Epithelial cell of esophagus (primary cell): Measurements from ENCODE around the gene KLHL29.

Experiments
- DNase-seq: peaks from one replicate; pipeline ENCODE4 v3.0.0; 2010; ENCODE audit warnings: low read depth
- H3K4me3 ChIP-seq: 2 replicates; pipeline ENCODE4 v1.5.1; 2011; ENCODE audit warnings: mild to moderate bottlenecking, low read length, control low read depth
- TF ChIP-seq, protein P1 (sequence below): IDR thresholded peaks from 2 replicates; pipeline ENCODE4 v1.5.1; 2011; ENCODE audit warnings: low read depth, mild to moderate bottlenecking, low read length, control low read depth, inconsistent platforms; ENCODE audit not compliant: insufficient read depth; ENCODE audit errors: missing control alignments

Gene KLHL29

DNA sequence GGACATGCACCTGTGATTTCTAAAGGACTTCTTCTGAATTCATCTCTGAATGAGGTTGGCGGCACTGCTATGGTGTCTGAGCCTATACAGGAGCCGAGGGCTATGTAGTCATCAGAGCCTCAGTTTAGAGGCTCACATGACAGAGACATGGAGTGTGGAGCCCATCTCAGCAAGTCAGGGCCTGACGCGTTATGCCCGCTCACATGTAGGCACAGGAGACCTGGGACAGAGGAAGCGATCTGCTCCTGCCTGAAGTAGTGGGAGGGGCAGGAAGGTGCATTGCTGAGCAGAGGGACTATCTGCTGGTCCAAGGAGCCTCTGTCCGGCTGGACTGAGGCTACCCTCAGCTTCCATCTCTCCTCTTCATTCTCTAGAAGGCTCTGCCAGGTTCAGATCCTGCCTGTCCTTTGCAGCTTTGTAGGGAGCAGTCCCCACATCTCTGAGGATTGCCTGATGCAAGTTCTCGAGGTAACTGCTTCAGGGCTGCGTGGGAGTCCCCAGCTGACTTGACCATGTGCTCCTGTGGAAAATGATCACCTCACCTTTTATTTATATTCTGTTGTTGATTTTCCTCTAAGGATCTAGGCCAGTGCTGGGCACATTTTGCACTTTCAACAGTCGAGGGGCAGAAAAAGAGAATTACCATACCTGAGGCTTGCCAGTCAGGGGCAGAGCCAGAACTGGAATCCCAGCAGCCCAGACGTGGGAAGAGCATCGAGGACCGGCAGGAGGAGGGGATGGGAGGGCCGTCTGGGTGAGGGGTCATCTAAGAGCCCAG, 16.6 kb downstream of the KLHL29 start:
- no peak overlapping the region for H3K4me3 ChIP-seq
- TF ChIP-seq, protein P1, sequence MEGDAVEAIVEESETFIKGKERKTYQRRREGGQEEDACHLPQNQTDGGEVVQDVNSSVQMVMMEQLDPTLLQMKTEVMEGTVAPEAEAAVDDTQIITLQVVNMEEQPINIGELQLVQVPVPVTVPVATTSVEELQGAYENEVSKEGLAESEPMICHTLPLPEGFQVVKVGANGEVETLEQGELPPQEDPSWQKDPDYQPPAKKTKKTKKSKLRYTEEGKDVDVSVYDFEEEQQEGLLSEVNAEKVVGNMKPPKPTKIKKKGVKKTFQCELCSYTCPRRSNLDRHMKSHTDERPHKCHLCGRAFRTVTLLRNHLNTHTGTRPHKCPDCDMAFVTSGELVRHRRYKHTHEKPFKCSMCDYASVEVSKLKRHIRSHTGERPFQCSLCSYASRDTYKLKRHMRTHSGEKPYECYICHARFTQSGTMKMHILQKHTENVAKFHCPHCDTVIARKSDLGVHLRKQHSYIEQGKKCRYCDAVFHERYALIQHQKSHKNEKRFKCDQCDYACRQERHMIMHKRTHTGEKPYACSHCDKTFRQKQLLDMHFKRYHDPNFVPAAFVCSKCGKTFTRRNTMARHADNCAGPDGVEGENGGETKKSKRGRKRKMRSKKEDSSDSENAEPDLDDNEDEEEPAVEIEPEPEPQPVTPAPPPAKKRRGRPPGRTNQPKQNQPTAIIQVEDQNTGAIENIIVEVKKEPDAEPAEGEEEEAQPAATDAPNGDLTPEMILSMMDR: no peak
- DNase-seq: peak; percentile 91

DNA sequence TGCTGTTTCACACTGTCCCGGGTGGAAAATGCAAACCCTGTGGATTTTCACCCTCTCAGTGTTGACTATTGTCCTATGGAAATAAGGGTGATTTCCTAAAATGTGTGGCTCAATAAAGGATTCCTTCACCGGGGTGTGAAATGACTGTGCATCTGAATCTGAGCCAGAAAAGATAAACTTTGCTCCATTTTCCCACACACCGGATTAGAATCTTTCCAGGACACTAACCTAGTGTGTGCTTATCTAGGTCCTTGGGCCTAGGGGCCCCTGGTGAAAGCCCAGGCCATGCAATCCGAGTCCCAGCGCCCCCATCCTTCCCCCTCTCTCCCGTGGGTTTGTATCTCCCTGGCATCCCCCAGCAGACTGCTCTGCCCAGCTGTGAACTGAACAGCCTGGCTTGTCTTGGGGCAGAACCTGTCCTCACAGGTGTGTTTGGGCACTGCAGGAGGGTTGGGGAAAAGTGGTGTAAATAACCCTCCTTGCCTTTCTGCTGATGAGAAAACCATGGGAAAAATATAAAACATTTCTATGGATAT, 17.3 kb downstream of the KLHL29 start:
- no peak overlapping the region for H3K4me3 ChIP-seq
- TF ChIP-seq, protein P1: no peak
- DNase-seq: no peak

DNA sequence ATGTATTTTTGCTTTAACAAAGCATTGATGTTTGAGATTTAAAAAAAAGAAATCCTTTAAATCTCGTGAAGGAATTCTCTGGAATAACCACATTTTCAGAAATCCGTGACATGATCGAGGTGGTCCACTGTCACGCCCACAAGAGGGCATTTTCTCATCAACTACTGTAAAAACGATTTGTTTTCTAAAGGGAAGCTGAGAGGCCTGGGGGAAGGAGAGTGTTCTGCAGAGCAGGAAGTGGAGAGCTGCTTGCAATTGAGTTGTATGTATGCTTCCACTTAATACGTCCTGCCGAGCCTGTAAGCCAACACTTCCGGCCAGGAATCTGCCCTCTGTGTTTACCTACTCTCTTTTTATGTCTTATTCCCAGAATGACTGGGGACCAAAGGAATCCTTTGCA, 19.4 kb downstream of the KLHL29 start:
- TF ChIP-seq, protein P1: no peak
- DNase-seq: peak; percentile 68
- H3K4me3 ChIP-seq: no peak overlapping the region

DNA sequence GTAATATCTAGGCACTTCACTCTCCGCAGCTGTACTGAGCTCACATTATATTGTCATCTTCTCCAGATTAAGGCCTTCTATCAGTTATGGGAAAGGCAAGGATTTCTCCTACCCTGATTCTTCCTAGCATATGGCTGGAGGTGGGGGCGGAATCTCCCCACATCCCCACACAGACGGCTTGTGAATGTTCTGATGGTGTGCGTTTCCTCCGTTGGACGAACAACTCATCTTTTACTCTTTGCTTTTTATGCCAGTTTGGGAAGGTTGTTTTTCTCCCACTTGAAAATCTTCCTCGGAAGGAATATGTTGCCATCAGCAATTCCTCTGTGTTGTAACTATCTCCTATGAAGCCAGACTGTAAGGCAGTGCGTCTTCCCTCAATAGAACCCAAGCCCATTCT, 24.3 kb downstream of the KLHL29 start:
- H3K4me3 ChIP-seq: no peak overlapping the region
- TF ChIP-seq, protein P1: no peak
- DNase-seq: no peak

DNA sequence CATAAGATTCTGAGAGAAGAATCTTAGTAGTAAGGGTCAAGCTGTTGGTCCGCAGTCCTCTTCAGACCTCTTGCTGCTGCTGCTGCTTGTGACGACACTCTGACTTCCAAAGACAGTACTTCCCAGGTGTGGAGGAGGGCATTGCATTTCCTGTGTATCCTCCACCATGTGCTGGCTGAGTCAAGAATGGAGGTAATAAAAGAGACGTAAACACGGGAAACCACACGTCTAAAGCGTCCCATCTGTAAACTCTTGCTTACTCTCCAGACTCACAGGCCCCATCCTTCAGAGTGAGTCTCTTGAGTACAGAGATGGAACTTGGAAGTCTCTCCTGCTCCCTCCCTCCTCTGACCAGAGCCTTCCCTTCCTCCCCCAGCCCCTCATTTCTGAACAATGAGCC, 25.6 kb downstream of the KLHL29 start:
- DNase-seq: no peak
- H3K4me3 ChIP-seq: no peak overlapping the region
- TF ChIP-seq, protein P1: no peak

DNA sequence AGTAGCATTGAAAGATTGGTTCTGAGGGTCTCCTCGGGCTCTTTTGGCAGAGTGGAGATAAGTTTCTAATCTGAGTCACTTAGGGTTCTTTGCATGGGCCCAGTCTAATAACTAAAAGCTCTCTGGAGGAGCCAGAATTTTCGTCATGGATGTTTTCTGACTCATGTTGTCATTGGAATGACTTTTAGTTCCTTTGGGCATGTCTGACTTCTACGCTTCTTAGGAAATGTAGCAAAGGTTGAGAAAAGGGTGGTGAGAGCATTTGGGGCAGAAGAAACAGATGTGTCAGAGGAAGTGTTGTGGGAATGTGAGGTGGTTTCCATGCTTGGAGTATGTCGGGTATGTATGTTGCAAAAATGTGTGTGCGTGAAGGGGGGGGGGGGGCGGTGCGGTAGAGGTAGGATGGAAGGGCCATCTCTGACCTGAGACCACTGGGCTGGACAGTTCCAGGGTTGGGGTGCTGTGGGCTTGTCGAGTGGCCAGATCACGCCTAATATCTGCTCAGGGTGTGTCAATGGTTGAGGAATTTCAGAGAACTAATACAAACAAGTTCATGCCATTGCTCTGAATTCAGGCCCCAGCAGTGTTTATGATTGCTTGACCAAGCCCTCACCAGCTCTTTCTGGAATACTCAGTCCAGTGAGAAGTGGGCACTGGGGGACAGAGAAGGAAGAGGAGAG, 26.9 kb downstream of the KLHL29 start:
- H3K4me3 ChIP-seq: no peak overlapping the region
- peak; percentile 96 for DNase-seq
- TF ChIP-seq, protein P1: no peak
